ENCODE data around the gene PLB1. TPM values are rescaled to one million over a fixed set of nuclear protein-coding genes. Genes with fewer than 3 reads are reported as not detected.

Gene PLB1
- total RNA-seq, 2 donors from 2014 or later, result 2.1 to 3.0 TPM

- H3K9me3 ChIP-seq, result no peaks in the 10 kb centered on the region
- H3K4me1 ChIP-seq, result peaks cover 0 to 6% of the 10 kb centered on the region in 2 donors
- no peak for TF ChIP-seq CTCF (IDR thresholded peaks at IDR 0.05)
- no peaks in the 10 kb centered on the region for H3K27me3 ChIP-seq
- no peak overlapping the region for H3K4me3 ChIP-seq
- H3K27ac ChIP-seq, result no peak overlapping the region
- no peaks in the 10 kb centered on the region for H3K36me3 ChIP-seq
- no peak for DNase-seq (ENCODE audit: low spot score)
Observed at GRCh38 chr2:28570431-28570830, 74.6 kb downstream of the PLB1 start.

GRCh38 chr2:28576714-28577113 is 80.9 kb downstream of the PLB1 start:
- no peak overlapping the region for H3K27ac ChIP-seq

GRCh38 chr2:28577791-28578680 is 82.2 kb downstream of the PLB1 start:
- no peak overlapping the region for H3K27ac ChIP-seq
- no peak overlapping the region for H3K4me3 ChIP-seq
- H3K9me3 ChIP-seq, result no peaks in the 10 kb centered on the region
- H3K27me3 ChIP-seq, result no peaks in the 10 kb centered on the region
- no peaks in the 10 kb centered on the region for H3K4me1 ChIP-seq
- H3K36me3 ChIP-seq, result no peaks in the 10 kb centered on the region
- no peak for TF ChIP-seq CTCF (IDR thresholded peaks at IDR 0.05)
- DNase-seq (ENCODE audit: low spot score), result no peak

More at GRCh38 chr2:28576714-28577113, 80.9 kb downstream of the PLB1 start:
- Histone ChIP-seq H3K4me3 (no peak overlapping the region), H3K9me3 (no peaks in the 10 kb centered on the region), H3K27me3 (no peaks in the 10 kb centered on the region), H3K36me3 (no peaks in the 10 kb centered on the region), H3K4me1 (no peaks in the 10 kb centered on the region)
- DNase-seq (ENCODE audit: low spot score), result no peak
- TF ChIP-seq CTCF (IDR thresholded peaks at IDR 0.05), result no peak

GRCh38 chr2:28578774-28579173 is 82.9 kb downstream of the PLB1 start:
- DNase-seq (ENCODE audit: low spot score), result no peak
- no peak for TF ChIP-seq CTCF (IDR thresholded peaks at IDR 0.05)
- Histone ChIP-seq H3K36me3 (no peaks in the 10 kb centered on the region), H3K9me3 (no peaks in the 10 kb centered on the region), H3K27ac (no peak overlapping the region), H3K4me3 (no peak overlapping the region), H3K27me3 (no peaks in the 10 kb centered on the region), H3K4me1 (peaks cover 0 to 4% of the 10 kb centered on the region in 2 donors)

GRCh38 chr2:28579606-28580005 is 83.7 kb downstream of the PLB1 start:
- H3K9me3 ChIP-seq, result no peaks in the 10 kb centered on the region
- TF ChIP-seq CTCF (IDR thresholded peaks at IDR 0.05), result no peak
- no peak overlapping the region for H3K27ac ChIP-seq
- H3K4me3 ChIP-seq, result no peak overlapping the region
- DNase-seq (ENCODE audit: low spot score), result no peak
- H3K27me3 ChIP-seq, result no peaks in the 10 kb centered on the region
- H3K4me1 ChIP-seq, result peaks cover 0 to 12% of the 10 kb centered on the region in 2 donors
- H3K36me3 ChIP-seq, result no peaks in the 10 kb centered on the region

Data from right atrium auricular region (tissue), 2 donors.